Adrenal gland (tissue), 5 donors: ENCODE data around the gene RABL6.

Experiments used
- CTCF ChIP-seq, 6 experiments: fragments of 450-650 bp in 4 of 6; fragments of 200-600 bp in 2 of 6; sonication (generic) in 1 of 6; IDR thresholded peaks; 1 replicate in 5 of 6; 2 replicates in 1 of 6; pipeline versions ENCODE4 v1.5.1 to v1.8.0; 2016 to 2021; ENCODE audit warnings: antibody characterized with exemption in 6 of 6, mild to moderate bottlenecking in 2 of 6, moderate library complexity in 1 of 6
- POLR2A ChIP-seq, 2 donors: fragments of 450-650 bp; IDR thresholded peaks; one replicate each; pipeline ENCODE4 v1.6.1; 2017; ENCODE audit warnings: antibody characterized with exemption in 2 of 2, mild to moderate bottlenecking in 2 of 2, moderate library complexity in 1 of 2
- donor health status: DM: no; HTN: no; CAD: no.

- TF ChIP-seq CTCF (IDR thresholded peaks at IDR 0.05) = no peak
- TF ChIP-seq POLR2A (IDR thresholded peaks at IDR 0.05) = no peak
Measured at GRCh38 chr9:136837146-136837855, 29.6 kb downstream of the RABL6 start.
